GM18868 (cell line): ENCODE results near the gene SOCS1.

Experiments
- ATAC-seq: cut with Tn5 transposase; IDR thresholded peaks from one replicate; pipeline ENCODE4 v1.9.1; 2021; ENCODE audit warnings: mild to moderate bottlenecking, moderate library complexity; ENCODE audit not compliant: unreplicated experiment

Gene SOCS1

DNA sequence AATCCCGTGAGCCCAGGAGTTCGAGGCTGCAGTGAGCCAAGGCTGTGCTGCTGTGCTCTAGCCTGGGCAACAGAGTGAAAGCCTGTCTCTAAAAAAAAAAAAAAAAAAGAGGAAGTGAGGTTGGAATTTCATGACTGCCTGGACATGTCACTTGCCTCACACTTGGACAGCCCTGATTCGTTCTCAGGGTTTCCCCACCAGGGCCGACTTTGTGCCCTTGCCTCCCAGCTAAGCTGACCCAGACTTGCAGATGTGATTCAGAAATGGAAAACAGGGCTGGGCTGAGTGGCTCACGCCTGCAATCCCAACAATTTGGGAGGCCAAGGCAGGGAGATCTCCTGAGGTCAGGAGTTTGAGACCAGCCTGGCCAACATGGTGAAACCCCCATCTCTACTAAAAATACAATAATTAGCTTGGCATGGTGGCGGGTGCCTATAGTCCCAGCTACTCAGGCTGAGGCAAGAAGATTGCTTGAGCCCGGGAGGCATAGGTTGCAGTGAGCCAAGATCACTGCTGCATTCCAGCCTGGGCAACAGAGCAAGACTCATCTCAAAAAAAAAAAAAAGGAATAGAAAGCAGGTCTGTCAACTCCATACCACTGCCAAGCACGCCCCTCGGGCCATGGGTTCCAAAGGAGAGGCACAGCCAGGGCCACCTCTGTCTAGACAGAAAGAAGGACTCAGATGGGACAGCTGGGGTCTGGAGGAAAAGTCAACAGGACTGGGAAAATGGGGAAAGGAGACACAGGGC lies 46.9 kb downstream of the SOCS1 start:
- ATAC-seq = no peak

DNA sequence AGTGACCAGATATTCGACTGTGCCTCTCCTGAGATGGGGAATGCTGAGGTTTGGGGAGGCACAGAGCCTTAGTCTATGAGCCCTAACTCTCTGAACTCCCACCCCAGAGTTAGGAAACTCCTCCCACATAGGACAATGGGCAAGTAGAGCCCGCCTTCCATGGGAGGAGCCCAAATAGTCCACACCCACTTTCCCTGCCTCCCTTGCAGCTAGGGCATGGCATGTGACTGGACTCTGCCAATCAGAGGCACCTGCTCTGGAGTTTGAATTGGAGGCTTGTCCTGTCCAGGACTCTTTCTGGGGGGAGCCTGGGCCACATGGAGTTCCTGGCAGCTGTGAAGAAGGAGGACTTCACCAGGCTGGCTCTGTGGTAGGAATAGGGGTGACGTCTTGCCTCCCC lies 48.4 kb downstream of the SOCS1 start:
- no peak for ATAC-seq

DNA sequence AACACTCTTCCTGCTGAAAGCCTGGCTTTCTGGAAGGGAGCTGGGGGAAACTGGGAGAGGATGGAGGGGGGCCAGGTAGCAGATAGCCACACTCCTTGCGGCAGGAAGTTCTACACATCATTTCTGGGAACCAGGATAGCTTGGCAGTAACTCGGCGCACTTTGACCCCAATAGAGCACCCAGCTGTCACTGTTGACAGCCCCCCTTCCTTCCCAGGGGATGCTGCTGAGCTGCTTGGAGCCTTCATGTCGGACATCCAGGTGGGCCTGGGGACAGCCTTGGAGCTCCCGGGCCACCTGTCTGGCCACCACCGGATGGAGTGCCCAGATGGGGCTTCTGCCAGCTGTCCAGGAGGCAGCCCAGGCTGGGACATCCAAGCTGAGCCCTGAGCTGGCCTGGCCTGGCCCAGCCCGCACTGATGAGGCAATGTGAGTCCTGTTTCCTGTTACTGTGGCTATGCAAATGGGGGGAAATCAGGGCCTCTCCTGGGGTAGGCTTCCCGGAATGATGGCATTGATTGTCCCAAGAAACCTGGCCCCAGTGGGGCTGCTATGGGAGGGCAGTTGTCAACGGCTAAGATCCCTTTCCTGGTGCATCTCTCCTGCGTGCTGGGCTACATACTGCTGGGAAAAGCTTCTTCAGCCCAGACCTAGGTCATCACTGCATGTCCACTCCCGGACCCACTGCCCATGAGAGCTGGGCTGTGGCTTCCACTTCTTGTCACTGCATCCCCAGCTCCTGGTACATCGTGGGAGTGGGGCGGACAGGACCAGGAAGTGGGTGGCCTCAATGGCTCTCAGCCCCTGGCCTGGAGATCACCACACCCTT lies 50.0 kb downstream of the SOCS1 start:
- ATAC-seq = peak; percentile 29

- ATAC-seq = no peak
Measured at GRCh38 chr16:11205065-11205699, 50.8 kb downstream of the SOCS1 start.

DNA sequence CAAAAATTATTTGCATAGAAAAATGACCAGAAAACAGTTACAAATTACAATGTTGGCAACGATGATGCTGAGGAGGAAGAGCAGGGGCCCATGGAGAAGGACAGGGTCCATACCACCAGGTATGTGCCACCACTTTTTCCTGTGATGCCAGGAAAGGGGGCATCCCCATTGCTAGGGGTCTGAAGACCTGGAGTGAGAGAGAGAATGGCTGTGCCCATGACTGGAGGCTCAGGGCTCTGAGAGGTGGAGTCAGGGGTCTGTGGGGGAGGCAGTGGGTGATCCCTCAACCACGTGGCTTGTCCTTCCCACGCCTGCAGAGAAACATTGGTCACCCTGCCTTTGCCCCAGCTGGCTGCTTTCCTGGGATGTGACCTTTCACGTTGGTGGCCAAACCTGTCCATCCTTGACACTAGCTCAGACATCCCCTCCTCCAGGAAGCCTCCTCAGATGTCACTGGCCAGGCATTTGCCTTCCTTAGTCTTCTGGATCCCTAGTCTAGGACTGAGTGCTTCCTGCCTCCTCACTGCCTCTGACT lies 51.4 kb downstream of the SOCS1 start:
- ATAC-seq = no peak
